HG03175 (cell line): Measurements from ENCODE around the gene FIZ1.
"Not testable (repeated sequence)": the region's sequence is repeated elsewhere in the genome, so short reads cannot be mapped to it uniquely, and the experiment has no call there.

Experiments
- ATAC-seq: cut with Tn5 transposase; IDR thresholded peaks from one replicate; pipeline ENCODE4 v1.9.1; 2021; ENCODE audit warnings: mild to moderate bottlenecking, moderate library complexity; ENCODE audit not compliant: unreplicated experiment

Gene FIZ1

DNA sequence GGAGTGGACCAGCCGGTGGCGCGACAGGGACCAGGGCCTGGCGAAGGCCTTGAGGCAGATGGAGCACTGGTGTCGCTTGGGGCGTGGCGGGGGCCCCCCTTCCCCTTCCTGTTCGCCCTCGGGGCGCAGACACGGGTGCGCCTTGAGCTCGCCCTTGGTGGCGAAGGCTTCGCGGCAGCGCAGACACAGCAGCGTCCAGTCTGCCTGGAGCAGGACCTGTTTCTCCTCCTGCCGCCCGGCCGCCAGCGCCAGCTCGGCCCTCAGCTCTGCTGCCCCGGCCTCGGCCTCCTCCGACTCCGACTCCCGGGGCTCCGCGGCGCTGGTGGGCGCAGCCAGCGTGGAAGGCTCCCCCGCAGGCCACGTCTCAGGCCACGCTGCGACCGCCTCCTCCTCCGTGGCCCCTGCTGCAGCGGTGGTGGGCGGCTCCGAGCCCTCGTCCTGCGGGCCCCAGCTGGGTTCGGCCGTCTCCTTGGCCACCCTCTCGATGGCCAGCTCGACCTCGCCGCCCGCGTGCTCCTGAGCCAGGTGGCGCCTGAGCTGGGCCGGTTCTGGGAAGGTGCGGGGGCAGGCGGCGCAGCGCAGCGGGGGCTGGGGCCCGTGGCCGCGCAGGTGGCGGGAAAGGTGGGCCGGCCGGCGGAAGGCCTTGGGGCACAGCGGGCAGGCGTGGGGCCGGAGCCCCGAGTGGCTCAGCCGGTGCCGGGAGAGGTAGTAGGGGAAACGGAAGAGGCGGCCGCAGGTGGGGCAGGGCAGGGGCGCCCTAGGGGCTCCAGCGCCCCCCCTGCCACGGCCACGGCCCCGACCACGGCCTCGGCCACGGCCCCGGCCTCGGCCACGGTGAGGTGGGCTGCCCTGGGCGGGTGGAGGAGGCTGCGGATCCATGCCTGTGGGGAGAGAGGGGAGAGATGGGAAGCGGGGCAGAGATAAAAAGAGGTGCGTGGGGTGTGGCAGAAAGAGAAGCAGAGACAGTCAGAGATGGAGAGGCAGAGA, 20.3 kb downstream of the FIZ1 start:
- no peak for ATAC-seq

GRCh38 chr19:55578031-55578760, 21.1 kb downstream of the FIZ1 start:
- no peak for ATAC-seq

- ATAC-seq, result no peak
Observed at GRCh38 chr19:55576746-55577145, 22.6 kb downstream of the FIZ1 start.

GRCh38 chr19:55573929-55574328, 25.4 kb downstream of the FIZ1 start:
- ATAC-seq, result not testable (repeated sequence)

- not testable (repeated sequence) for ATAC-seq
Observed at GRCh38 chr19:55569477-55569876, 29.8 kb downstream of the FIZ1 start.

DNA sequence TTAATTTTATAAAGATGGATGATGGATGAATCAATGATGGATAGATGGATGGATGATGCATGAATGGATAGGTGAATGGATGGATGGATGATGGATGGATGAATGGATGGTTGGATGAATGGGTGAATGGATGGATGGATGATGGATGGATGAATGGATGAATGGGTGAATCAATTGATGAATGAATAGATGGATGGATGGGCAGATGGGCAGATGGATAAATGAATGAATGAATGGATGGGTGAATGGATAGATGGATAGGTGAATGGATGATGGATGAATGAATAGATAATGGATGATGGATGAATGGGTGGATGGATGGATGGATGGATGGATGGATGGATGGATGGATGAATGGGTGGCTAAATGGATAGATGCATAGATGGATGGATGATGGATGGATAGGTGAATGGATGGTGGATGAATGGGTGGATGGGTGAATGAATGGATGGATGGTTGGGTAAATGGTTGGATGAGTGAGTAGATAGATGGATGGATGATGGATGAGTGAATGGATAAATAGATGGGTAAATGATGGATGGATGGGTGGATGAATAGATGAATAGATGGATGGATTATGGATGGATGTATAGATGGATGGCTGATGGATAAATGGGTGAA, 31.5 kb downstream of the FIZ1 start:
- ATAC-seq, result no peak

GRCh38 chr19:55566823-55567222, 32.5 kb downstream of the FIZ1 start:
- no peak for ATAC-seq

DNA sequence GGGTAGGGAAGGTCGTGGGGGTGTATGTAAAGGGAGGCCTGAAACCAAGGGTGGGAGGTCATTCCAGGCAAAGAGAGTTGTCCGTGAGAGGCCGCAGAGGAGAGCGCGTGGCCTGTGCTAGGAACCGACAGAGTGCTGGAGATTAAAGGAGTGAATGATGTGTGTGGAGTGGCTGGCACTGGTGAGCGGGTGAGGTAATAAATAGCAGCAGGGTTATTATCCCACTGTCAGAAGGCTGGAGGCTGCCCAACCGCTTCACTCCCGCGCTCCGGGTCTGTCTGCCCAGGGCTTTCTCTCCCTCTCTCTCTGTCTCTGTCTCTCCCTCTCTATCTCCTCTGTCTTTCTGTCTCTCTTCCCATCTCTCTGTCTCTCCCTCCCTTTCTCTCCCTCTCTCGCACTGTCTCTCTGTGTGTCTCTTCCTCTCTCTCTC, 36.0 kb downstream of the FIZ1 start:
- ATAC-seq, result no peak

GRCh38 chr19:55559684-55560083, 39.6 kb downstream of the FIZ1 start:
- no peak for ATAC-seq

DNA sequence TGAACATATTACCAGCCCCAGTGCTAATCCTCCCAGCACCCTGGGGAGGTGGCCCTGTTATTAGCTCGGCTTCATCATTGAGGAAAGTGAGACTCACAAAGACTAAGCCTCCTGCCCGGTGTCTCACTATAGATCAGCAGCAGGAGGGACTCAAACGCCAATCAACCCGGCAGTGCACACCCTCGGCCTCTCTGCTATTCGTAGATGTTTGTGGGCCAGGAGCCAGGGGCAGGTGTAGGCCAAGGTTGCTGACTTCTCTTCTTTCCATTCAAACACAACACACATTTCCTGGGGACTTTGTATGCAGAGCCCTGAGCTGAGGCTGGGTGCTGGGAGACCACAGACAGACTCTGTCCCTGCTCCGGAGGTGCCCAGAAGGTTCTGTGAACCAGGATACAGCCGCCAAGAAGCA, 44.6 kb downstream of the FIZ1 start:
- no peak for ATAC-seq

GRCh38 chr19:55554302-55554701, 45.0 kb downstream of the FIZ1 start:
- no peak for ATAC-seq

- no peak for ATAC-seq
Observed at GRCh38 chr19:55553217-55554182, 45.8 kb downstream of the FIZ1 start.

DNA sequence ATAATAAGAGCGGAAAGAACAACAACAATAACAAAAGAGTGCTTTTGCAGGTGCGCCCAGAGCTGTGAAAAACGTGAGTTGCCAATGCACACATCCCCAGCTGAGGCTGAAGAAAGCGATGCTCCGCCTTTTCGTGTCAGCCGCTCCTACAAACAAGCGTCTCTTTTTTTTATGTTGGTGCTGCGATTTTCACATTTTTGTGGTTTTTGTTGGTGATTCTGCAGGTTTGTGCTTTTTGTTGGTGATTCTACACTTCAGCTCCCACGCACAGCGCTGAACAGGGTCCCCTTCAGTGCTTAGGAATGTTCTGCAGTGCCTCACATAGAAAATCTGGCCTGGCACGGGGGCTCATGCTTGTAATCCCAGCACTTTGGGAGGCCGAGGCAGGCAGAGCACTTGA, 46.7 kb downstream of the FIZ1 start:
- no peak for ATAC-seq

DNA sequence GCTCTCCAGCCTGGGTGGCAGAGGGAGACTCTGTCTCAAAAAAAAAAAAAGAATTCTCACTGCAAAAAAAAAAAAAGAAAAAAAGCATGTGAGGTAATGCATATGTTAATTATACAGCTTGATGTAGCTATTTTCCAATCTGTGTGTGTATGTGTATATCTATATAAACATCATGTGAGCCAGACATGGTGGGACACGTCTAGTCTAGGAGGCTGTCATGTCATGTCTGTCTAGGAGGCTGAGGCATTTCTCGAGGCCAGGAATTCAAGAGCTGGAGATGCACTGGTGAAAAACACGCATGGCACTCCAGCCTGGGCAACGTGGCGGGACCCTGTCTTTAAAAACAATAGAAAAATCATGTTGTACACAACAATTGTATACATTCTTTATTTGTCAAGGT, 47.1 kb downstream of the FIZ1 start:
- ATAC-seq, result no peak

- ATAC-seq, result no peak
Observed at GRCh38 chr19:55550321-55550650, 49.0 kb downstream of the FIZ1 start.

GRCh38 chr19:55549500-55550320, 49.6 kb downstream of the FIZ1 start:
- no peak for ATAC-seq

DNA sequence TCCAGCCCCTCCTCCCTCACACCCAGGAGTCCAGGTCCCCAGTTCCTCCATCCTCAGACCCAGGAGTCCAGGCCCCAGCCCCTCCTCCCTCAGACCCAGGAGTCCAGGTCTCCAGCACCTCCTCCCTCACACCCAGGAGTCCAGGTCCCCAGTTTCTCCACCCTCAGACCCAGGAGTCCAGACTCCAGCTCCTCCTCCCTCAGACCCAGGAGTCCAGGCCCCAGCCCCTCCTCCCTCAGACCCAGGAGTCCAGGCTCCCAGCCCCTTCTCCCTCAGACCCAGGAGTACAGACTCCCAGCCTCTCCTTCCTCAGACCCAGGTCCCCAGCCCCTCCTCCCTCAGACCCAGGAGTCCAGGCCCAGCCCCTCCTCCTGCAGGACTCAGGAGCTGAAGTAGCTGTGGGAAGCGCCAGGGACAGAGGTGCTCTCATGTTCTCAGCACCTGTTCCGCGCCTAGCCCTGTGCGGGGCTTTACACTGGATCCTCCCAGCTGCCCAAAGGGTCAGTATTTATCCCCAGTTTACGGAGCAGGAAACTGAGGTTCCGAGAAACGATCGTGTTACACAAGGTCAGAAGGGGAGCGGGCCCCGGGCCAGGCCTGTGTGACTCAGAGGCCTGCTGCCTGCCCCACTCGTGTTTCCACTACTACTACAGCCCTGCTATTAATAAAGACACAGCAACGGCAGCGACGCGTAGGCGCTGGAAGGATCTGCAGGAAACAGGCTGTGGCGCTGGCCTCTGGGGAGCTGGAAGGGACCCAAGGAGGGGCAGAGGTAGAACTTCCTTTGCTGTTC, 52.3 kb downstream of the FIZ1 start:
- no peak for ATAC-seq

DNA sequence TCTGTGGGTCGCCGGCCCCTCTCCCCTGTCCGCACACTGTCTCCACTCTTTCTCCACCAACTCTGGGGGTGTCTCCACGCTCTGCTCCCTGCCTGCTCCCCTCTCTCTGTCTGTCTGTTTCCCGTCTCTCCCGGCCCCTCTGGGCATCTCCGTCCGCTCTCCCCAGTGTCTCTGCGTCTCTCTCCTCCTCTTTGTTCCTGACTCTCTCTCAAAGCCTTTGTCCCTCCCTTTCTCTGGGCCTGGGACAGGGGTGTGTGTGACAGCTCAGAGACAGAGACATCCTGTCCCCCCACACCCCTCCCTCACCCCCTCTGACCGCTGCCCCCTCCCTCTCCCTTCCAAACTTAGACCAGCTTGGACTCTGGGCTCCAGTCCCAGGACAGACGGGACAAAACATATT, 53.3 kb downstream of the FIZ1 start:
- ATAC-seq, result no peak

DNA sequence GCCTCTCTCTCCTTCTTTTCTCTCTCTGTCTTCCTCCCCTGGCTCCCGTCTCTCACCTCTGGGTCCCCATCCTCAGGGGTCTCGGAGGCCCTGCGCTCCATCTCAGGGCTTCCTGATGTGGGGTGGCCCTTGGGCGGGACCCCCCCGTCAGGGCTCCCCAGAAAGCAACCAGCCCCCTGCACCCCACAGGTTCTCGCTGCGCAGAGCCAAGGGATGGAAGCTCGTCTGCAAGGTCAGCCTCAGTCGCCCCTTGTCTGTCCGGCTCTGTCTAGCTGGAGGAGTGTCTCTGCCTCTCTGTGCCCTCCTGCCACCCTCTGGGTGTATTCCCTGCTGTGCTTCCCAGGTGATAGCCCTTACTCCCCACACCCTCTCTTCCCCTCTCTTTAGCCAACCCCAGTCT, 53.9 kb downstream of the FIZ1 start, which contains the start of gene SBK3:
SBK3 (minus strand) TSS at position 101 of the 400 bp plus-strand sequence; CDS start at position 101, 0 bp downstream.
- ATAC-seq, result no peak
